Hepatocyte (in vitro differentiated cells): ENCODE results near the gene OSBP2. TPM values are rescaled to one million over a fixed set of nuclear protein-coding genes. Genes with fewer than 3 reads are reported as not detected.

ENCODE experiments used
- DNase-seq: peaks from one replicate; pipeline ENCODE4 v3.0.0-alpha.2; 2016; ENCODE audit warnings: low spot score
- H2AFZ ChIP-seq: fragments of 200-600 bp; sonication (generic); 2 replicates; pipeline ENCODE4 v1.6.0; 2016; ENCODE audit warnings: antibody characterized with exemption, mild to moderate bottlenecking
- H3K27ac ChIP-seq: fragments of 200-600 bp; sonication (generic); 2 replicates; pipeline ENCODE4 v1.5.1; 2016; ENCODE audit warnings: mild to moderate bottlenecking
- H3K27me3 ChIP-seq: fragments of 200-600 bp; sonication (generic); 2 replicates; pipeline ENCODE4 v1.6.1; 2016
- H3K36me3 ChIP-seq: fragments of 200-600 bp; sonication (generic); replicated peaks from 2 replicates; pipeline ENCODE4 v1.5.1; 2016; ENCODE audit warnings: low read depth; ENCODE audit not compliant: insufficient read depth
- H3K4me1 ChIP-seq: fragments of 200-600 bp; sonication (generic); 2 replicates; pipeline ENCODE4 v1.5.1; 2016; ENCODE audit warnings: mild to moderate bottlenecking, moderate library complexity; ENCODE audit not compliant: insufficient read depth
- H3K4me2 ChIP-seq: fragments of 200-600 bp; sonication (generic); 2 replicates; pipeline ENCODE4 v1.6.0; 2016
- H3K4me3 ChIP-seq: fragments of 200-600 bp; sonication (generic); 2 replicates; pipeline ENCODE4 v1.5.1; 2016; ENCODE audit warnings: mild to moderate bottlenecking
- H3K79me2 ChIP-seq: fragments of 200-600 bp; sonication (generic); 2 replicates; pipeline ENCODE4 v1.6.0; 2017; ENCODE audit warnings: mild to moderate bottlenecking
- H3K9me2 ChIP-seq: fragments of 200-600 bp; sonication (generic); replicated peaks from 2 replicates; pipeline ENCODE4 v1.6.0; 2017; ENCODE audit warnings: mild to moderate bottlenecking; ENCODE audit not compliant: insufficient read depth
- H3K9me3 ChIP-seq: fragments of 200-600 bp; sonication (generic); 2 replicates; pipeline ENCODE4 v1.5.1; 2016; ENCODE audit warnings: low read depth, mild to moderate bottlenecking
- H4K20me1 ChIP-seq: fragments of 200-600 bp; sonication (generic); 2 replicates; pipeline ENCODE4 v1.6.0; 2016; ENCODE audit warnings: mild to moderate bottlenecking; ENCODE audit not compliant: insufficient read depth, poor library complexity, severe bottlenecking
- EZH2 ChIP-seq: fragments of 200-600 bp; sonication (generic); IDR thresholded peaks from 2 replicates; pipeline ENCODE4 v1.6.1; 2016; ENCODE audit warnings: antibody characterized with exemption, mild to moderate bottlenecking, borderline replicate concordance
- EZH2phosphoT487 ChIP-seq: fragments of 200-600 bp; sonication (generic); IDR thresholded peaks from one replicate; pipeline ENCODE4 v1.6.1; 2018; ENCODE audit warnings: antibody characterized with exemption, mild to moderate bottlenecking, low read depth, moderate library complexity; ENCODE audit not compliant: unreplicated experiment, severe bottlenecking
- WGBS: methylation state at CpG from one replicate; pipeline ENCODE4 v1.1.6; 2016; ENCODE audit warnings: low lambda C conversion rate; ENCODE audit errors: missing lambda C conversion rate; 5-methylcytosine and 5-hydroxymethylcytosine counted together
- polyA plus RNA-seq: library from polyadenylated mRNA; unstranded; fragments of >200 nt; fragmentation: Nextera tagmentation; extraction: Ambion mirVana; gene quantifications from 2 replicates; pipeline ENCODE4 v1.2.1, GENCODE V29; 2016
- total RNA-seq: library from RNA; depleted of rRNA; stranded (reverse); fragments of >200 nt; gene quantifications from 2 replicates; pipeline ENCODE4 v1.2.3, GENCODE V29; 2014
- TF ChIP-seq, protein P1 (sequence below): fragments of 200-600 bp; sonication (generic); IDR thresholded peaks from 2 replicates; pipeline ENCODE4 v1.5.1; 2016; ENCODE audit warnings: antibody characterized with exemption, mild to moderate bottlenecking; ENCODE audit not compliant: poor library complexity

The OSBP2 gene
- total and polyA plus RNA-seq, 2 experiments from 2014 or later = 23.0 to 25.5 TPM

DNA sequence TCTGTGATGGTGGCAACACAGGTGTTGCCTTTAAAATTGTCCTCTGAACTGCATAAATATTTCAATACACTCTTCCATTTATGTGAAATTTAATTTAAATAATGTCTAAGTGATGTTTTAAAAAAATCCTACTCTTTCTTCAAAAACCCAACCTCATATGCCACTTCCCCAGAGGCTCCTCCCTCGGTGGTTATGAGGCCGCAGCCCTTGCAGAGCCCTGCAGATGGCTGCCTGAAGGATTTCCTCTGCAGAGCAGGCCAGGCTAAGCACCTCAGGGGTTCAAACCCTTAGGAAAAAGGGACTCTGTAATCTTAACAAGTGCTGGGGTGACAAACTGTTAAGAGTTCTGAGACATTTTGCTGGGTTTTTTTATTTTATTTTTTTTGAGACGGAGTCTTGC is 248.7 kb downstream of the OSBP2 start:
- Histone ChIP-seq H2AFZ (no peak overlapping the region), H3K9me2 (no peaks in the 10 kb centered on the region), H3K4me2 (no peak overlapping the region), H3K4me1 (no peaks in the 10 kb centered on the region), H4K20me1 (no peaks in the 10 kb centered on the region), H3K4me3 (no peak overlapping the region), H3K36me3 (peaks cover 3% of the 10 kb centered on the region), H3K79me2 (peaks cover 8% of the 10 kb centered on the region), H3K9me3 (no peaks in the 10 kb centered on the region), H3K27ac (no peak overlapping the region), H3K27me3 (no peaks in the 10 kb centered on the region)
- WGBS = 86% methylated on average over 3 of the region's 3 CpGs
- DNase-seq = no peak
- TF ChIP-seq EZH2 (no peak), EZH2phosphoT487 (no peak)
- TF ChIP-seq, protein P1, sequence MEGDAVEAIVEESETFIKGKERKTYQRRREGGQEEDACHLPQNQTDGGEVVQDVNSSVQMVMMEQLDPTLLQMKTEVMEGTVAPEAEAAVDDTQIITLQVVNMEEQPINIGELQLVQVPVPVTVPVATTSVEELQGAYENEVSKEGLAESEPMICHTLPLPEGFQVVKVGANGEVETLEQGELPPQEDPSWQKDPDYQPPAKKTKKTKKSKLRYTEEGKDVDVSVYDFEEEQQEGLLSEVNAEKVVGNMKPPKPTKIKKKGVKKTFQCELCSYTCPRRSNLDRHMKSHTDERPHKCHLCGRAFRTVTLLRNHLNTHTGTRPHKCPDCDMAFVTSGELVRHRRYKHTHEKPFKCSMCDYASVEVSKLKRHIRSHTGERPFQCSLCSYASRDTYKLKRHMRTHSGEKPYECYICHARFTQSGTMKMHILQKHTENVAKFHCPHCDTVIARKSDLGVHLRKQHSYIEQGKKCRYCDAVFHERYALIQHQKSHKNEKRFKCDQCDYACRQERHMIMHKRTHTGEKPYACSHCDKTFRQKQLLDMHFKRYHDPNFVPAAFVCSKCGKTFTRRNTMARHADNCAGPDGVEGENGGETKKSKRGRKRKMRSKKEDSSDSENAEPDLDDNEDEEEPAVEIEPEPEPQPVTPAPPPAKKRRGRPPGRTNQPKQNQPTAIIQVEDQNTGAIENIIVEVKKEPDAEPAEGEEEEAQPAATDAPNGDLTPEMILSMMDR = no peak

DNA sequence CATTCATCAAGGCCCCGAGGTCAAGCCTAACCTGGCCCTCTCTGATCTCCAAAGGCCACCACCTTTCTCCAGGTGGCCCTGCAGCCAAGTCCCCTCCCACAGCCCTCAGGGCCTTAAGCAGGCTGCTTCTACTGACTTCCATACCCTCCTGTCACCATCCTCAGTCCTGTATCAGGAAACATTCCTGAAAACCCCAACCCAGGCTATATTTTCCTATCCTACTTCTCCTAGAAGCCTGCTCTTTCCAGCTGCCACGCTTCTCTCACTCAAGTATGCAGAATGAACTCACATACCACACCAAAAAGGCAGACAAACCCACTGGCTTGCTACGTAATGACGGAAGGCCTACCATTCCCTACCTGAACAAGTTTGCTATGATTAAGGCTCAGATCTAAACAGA is 250.3 kb downstream of the OSBP2 start:
- H3K27me3 ChIP-seq = no peaks in the 10 kb centered on the region
- TF ChIP-seq, protein P1 = no peak
- TF ChIP-seq EZH2 (no peak), EZH2phosphoT487 (no peak)
- H3K27ac ChIP-seq = no peak overlapping the region
- peaks cover 3% of the 10 kb centered on the region for H3K36me3 ChIP-seq
- no peaks in the 10 kb centered on the region for H3K9me3 ChIP-seq
- DNase-seq = no peak
- H3K79me2 ChIP-seq = peaks cover 8% of the 10 kb centered on the region
- WGBS = 93% methylated on average over 4 of the region's 4 CpGs
- no peaks in the 10 kb centered on the region for H3K4me1 ChIP-seq
- no peaks in the 10 kb centered on the region for H3K9me2 ChIP-seq
- H3K4me2 ChIP-seq = no peak overlapping the region
- H4K20me1 ChIP-seq = no peaks in the 10 kb centered on the region
- H3K4me3 ChIP-seq = no peak overlapping the region
- no peak overlapping the region for H2AFZ ChIP-seq

DNA sequence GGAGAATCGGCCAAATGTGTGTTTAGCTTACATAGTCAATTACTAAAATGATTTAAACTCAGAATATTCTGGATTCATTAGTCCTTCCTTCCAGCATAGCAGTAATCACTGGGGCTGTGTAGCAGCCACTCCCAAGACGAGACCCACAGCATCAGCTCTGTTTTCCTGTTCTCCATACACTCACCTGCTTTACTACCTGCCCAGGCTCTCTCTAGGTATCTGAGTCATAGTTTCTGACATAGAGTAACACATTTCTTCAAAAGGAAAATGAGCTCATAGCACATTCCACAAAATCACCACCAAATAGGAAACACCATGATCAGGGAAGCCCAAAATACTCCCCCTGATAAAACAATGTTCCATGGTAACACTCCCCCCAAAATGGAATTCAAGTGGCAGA is 251.0 kb downstream of the OSBP2 start:
- Histone ChIP-seq H3K9me2 (no peaks in the 10 kb centered on the region), H3K4me1 (no peaks in the 10 kb centered on the region), H4K20me1 (no peaks in the 10 kb centered on the region), H3K27me3 (no peaks in the 10 kb centered on the region), H2AFZ (no peak overlapping the region), H3K79me2 (peaks cover 8% of the 10 kb centered on the region), H3K36me3 (peaks cover 3% of the 10 kb centered on the region), H3K4me2 (no peak overlapping the region), H3K9me3 (no peaks in the 10 kb centered on the region), H3K27ac (no peak overlapping the region), H3K4me3 (no peak overlapping the region)
- TF ChIP-seq EZH2phosphoT487 (no peak), EZH2 (no peak)
- TF ChIP-seq, protein P1 = no peak
- no peak for DNase-seq
- 96% methylated on average over 2 of the region's 2 CpGs for WGBS

DNA sequence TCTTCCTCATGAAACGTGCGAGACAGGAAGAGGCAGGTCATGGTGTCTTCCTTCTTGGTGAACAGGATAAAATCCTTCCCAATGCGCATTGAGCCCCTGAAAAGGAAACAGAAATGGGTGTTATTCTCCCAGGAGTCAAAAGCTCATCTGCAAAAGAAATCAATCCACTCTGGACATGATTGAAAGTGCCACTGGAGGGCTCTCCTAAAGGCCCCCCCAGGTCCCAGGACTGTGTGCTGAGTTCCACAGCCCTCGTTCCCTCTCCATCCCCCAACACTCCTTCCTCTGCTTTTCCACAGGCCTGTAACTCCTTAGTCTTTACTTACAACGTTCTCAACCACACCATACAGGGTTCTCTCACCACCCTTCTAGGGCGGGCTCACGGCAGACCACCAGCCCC is 251.7 kb downstream of the OSBP2 start:
- H3K9me3 ChIP-seq = no peaks in the 10 kb centered on the region
- no peak overlapping the region for H3K4me2 ChIP-seq
- H3K4me3 ChIP-seq = no peak overlapping the region
- H3K9me2 ChIP-seq = no peaks in the 10 kb centered on the region
- no peak overlapping the region for H3K27ac ChIP-seq
- DNase-seq = no peak
- H4K20me1 ChIP-seq = no peaks in the 10 kb centered on the region
- TF ChIP-seq, protein P1 = no peak
- 82% methylated on average over 7 of the region's 7 CpGs for WGBS
- H3K79me2 ChIP-seq = peaks cover 10% of the 10 kb centered on the region
- H3K27me3 ChIP-seq = no peaks in the 10 kb centered on the region
- H2AFZ ChIP-seq = no peak overlapping the region
- H3K4me1 ChIP-seq = no peaks in the 10 kb centered on the region
- peaks cover 3% of the 10 kb centered on the region for H3K36me3 ChIP-seq
